Nucleus accumbens (tissue), 56 donors: ENCODE results near the gene PIP4K2B.
"Not testable (repeated sequence)": the region's sequence is repeated elsewhere in the genome, so short reads cannot be mapped to it uniquely, and the experiment has no call there.

ENCODE experiments used
- DNase-seq, 56 donors: peaks; one replicate each; lab custom pipeline; 2025; lab: John Stamatoyannopoulos, UW

The PIP4K2B gene

DNA sequence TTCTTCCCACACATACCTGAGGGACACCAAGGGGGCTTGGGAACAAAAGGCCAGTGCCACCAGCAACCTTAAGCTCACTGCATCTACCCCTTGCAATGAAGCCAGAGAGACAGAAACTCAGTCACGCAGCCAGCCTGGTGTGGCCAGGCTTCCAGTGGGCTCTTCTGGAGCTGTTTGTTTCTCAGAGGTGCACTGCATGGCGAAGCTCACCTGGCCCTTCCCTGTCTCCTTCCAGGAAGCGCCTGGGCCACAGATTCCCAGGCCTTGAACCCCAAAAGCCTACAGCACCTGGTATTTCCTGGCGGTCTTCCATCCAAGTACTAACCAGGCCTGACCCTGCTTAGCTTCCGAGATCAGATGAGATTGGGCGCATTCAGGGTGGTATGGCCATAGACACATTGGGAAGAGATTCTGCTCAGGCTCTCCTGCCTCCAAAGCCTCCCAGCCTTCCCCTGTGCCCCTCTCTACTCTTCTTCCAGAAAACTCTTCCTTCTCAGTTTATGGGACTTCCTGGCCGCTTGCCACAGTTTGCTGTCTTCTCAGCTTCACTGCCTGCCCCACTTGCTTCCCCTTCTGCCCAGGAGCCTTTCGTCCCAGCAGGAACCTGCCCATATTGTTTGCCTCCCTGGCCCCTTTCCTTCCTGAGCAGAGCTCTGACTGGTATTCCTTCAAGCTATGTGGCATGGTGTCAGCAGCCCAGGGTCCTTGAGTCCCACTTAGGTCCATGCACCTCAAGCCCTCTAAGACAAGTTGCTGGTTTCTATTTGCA is 67.6 kb downstream of the PIP4K2B start:
- no peak for DNase-seq

DNA sequence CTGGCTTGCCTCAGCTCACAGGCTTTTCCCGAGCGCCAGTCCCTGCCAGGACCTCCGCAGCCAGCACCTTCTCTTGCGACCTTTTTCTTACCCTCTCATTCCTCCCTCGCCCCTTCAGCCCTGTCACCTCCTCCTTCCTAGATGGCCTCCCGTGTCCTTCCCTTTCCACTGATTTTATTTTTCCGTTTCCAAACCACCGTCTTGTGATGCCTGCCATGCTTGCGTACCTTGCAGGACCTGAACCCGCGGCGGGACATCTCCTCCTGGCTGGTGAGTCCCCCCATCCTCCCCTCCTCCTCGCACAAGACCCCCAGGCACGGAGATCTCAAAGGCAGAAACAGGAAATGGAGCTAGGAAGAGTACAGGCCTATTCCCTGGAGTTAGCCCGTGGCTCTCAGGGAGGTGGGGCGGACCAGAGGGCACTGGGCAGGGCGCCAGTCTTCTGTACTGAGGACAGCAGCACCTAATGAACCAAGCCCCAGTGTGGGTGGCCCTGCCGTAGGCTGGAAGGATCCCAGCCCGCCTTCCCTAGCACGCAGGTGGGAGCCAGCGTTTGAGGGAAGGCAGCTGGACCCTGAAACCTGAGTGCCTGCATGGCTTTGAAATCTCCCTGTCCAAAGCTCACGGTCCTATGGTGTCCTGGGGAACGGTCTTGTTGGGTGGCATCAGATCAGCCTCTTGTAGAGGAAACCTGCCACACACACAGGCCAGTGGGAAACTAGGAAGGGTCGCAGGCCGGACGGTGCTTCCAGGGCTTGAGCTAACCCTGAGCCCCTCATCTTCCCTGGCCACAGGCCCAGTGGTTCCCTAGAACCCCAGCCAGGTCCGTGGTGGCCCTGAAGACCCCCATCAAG is 68.6 kb downstream of the PIP4K2B start:
- peak in 23 of 56 donors; percentile 24 to 67 (median 43) for DNase-seq

DNA sequence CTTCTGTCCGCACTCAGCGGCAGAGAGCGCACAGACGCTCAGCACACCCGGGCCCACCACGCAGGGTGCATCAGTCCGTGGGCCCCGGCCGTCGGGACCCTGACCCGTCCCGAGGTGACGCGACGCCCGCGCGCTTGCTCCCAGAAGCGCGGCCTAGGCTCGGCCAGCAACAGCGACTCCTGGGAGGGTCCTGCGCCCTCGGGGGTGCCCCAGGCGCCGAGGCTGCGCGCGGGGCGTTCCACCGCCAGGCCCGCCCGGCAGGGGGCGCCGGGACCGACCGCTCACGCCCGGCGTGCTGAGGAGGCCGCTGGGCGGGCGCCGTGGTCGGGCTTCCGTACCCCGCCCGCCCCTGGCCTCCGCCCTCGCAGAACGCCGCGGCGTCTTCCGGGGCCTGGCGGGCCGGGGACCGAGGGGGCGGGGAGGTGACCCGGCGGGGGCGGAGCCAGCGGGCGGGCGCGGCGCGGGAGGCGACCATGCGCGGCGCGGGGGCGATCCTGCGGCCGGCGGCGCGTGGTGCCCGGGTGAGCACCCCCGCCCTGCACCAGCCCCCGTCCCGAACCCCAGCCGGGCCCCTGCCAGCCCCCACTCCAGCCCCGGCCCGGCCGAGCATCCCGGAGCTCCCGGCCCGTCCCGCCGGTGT is 69.3 kb downstream of the PIP4K2B start, which contains the start of gene CISD3:
CISD3 (plus strand) TSS at position 456 of the 640 bp plus-strand sequence; CDS start at position 474, 18 bp downstream.
- peak in 50 of 56 donors; percentile 25 to 89 (median 62) for DNase-seq

DNA sequence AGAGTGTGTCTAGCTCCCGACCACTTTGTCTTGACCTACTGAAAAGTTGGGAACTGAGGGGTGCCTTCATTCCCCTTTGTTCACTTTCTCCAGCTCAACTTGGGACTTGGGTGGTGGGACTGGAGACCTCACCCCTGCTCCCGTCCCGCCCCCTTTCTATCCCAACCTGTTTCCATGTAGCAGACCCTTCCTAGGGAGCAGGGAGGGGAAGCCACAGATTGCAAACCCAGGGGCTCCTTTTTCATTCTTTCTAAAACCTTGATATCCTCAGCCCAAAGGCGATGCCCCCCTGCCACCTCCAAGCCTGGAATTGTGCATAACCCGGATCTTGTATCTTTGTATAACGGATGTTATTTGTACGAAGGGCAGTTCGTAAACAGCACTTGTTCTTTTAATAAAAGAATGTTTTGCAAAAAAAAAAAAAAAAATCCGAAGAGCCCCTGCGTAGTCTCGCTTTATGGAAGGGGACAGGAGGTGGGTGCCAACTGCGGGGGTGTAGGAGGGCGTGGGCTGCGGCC is 69.9 kb downstream of the PIP4K2B start:
- DNase-seq, result no peak

DNA sequence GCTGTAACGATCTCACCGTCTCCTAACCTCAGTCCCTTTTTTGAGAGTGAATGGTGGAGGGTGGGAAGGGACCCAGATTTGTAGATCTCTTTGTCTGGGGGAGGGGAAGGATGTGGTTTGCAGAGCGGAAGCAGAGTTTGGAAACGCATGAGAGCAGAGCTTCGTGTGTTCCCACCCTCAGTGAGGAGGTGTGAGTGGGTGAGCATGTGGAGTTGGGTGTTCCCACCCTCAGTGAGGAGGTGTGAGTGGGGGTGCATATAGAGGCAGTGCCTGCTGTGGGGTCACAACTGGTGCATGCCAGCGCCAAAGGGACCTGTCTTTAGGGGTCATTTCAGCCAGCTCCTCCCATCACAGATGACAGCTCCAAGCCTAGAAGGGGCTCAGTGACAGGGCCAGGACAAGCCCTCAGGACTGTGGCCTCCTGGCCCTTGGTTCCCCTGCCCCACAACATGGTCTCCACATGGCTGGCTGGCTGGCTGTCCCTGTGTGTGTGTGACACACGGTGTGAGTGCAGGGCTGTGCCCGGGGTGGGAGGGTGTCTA is 71.0 kb downstream of the PIP4K2B start:
- no peak for DNase-seq

DNA sequence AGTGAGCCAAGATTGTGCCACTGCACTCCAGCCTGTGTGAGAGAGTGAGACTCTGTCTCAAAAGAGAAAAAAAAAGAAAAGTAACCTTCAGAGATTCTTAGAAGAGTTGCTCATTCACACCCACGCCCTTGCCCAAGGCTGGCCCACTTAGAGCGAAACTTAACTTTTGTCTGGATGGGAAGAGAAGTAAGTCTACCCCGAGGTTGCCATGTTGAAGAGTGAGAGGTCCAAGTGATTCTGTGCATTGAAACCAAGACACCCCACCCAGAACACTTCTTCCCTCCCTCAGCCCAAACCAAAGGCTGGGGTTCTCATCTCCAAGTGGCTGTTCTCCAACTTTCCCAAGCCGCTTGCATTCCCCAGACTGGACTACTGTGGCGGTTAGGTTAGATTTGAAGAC is 71.6 kb downstream of the PIP4K2B start:
- no peak for DNase-seq

DNA sequence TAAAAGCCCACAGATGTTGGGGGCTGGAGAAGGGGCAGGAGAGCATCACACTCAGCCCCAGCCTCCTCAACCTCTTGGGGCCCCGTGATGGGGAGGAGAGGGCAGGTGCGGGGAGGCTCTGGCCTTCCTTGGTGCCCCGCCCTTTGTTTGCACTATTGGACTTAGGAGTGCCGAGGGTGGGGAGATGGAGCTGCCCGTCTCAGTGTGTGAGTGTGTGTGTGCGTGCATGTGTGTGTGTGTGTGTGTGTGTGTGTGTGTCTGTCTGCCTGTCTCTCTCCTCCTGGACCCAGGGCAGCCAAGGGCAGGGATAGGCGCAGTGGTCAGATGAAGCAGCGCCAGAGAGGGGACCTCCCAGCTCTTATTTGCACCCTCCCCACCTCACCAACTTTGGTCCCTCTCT is 73.2 kb downstream of the PIP4K2B start:
- not testable (repeated sequence) for DNase-seq

DNA sequence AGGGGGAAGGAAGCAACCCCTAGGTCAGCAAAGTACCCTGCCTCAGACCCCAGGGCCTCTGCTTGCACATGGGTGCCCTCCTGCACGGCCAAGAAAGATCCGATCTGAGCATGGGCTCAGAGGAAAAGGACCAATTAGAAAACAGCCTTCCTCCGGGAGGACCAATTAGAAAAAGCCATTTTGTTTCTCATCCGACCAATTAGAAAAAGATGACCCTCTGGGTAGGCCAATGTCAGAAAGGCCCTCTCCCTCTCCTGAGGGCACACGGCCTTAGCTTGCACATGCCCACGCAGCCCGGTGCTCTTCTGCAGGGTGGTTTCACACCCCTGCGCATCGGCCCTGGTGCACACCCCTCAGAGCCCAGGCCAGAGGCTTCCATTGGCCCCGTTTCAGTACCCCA is 74.3 kb downstream of the PIP4K2B start:
- DNase-seq, result peak in 1 of 56 donors; percentile 50

DNA sequence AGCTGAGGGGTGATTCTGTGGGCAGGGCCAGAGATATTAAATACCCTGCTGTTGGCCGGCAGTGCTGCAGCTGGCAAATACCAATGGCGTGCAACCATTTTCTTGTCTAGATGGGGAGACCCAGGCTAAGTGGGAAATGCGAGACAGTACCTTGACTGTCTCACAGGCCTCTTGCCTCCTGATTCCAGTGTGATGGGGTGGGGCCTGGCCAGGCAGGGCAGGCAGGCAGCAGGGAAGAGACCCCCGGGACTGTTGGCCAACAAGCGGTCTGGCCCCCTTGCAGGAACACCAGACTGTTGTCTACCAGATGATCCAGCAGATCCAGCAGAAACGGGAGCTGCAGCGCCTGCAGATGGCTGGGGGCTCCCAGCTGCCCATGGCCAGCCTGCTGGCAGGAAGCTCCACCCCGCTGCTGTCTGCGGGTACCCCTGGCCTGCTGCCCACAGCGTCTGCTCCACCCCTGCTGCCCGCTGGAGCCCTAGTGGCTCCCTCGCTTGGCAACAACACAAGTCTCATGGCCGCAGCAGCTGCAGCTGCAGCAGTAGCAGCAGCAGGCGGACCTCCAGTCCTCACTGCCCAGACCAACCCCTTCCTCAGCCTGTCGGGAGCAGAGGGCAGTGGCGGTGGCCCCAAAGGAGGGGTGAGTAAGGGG is 74.9 kb downstream of the PIP4K2B start:
- peak in 54 of 56 donors; percentile 33 to 94 (median 84) for DNase-seq

DNA sequence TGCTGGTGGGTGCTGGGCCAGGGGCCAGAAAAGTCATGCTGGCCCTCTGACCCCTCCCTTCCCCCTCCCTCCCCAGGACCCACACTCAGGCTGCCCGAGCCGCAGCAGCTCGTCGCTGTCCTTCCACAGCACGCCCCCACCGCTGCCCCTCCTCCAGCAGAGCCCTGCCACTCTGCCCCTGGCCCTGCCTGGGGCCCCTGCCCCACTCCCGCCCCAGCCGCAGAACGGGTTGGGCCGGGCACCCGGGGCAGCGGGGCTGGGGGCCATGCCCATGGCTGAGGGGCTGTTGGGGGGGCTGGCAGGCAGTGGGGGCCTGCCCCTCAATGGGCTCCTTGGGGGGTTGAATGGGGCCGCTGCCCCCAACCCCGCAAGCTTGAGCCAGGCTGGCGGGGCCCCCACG is 77.6 kb downstream of the PIP4K2B start:
- no peak for DNase-seq

DNA sequence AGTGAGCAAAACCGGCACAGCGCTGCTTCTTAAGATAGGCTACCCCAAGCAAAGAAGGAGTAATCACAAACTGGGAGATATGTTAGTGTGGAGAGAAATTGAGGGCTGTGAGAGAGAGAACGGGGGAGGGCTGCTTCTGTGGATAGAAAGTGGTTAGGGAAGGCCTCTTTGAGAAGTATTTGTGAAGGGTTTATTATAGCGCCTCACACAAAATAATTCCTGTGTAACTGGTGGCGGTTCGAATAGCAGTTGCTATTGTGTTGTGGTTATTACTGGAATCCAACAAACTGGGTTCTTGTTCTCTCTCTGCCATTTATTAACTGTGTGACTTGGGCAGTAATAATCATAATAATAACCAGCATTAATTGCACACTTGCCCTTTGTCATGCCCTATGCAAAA is 78.4 kb downstream of the PIP4K2B start:
- no peak for DNase-seq

DNA sequence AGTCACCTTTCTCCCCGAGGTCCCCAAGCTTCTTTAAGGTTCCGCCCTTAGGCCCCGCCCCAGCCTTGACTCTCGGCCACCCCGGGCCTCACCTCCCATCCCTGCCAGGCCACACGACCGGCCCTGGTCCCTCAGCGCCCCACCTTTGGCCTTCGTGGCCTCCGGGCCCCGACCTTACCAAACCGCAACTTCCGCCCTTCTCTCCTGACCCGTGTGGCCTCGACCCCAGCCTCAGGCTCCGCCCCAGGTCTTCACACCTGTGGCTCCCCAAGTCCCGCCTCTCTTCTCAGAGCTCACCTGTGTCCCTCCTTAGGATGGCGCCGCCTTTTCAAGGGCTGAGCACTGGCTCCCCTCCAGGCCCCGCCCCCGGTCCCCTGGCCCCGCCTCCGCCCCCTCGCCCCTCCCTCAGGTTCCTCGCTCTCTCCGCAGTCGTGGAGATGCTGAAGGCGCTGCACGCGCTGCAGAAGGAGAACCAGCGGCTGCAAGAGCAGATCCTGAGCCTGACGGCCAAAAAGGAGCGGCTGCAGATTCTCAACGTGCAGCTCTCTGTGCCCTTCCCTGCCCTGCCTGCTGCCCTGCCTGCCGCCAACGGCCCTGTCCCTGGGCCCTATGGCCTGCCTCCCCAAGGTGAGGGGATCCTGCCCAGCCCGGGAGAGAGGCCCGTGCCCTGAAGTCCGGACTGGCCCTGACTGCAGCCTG is 79.3 kb downstream of the PIP4K2B start:
- no peak for DNase-seq

DNA sequence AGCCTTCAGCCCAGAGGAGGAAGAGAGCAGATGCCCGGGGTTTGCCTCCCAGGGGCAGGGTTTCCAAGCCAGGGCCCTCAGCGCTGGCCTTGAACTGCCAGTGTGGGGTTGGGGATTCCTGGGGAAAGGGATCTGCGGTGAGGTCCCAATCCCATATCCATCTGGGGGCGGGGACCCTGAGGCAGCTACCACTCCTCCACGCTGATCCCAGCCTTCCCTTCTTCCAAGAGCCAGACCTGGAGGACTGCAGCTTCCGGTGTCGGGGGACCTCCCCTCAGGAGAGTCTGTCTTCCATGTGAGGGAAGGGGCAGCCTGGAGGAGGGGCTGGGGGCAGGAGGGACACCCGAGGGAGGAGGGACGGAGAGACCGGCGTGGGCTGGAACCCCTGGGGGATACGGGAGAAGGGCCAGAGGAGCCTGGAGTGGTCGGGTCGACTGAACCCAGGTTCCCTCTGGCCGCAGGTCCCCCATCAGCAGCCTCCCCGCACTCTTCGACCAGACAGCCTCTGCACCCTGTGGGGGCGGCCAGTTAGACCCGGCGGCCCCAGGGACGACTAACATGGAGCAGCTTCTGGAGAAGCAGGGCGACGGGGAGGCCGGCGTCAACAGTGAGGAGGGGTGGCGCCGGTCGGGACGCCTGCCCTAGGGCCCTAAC is 79.9 kb downstream of the PIP4K2B start:
- DNase-seq, result no peak

DNA sequence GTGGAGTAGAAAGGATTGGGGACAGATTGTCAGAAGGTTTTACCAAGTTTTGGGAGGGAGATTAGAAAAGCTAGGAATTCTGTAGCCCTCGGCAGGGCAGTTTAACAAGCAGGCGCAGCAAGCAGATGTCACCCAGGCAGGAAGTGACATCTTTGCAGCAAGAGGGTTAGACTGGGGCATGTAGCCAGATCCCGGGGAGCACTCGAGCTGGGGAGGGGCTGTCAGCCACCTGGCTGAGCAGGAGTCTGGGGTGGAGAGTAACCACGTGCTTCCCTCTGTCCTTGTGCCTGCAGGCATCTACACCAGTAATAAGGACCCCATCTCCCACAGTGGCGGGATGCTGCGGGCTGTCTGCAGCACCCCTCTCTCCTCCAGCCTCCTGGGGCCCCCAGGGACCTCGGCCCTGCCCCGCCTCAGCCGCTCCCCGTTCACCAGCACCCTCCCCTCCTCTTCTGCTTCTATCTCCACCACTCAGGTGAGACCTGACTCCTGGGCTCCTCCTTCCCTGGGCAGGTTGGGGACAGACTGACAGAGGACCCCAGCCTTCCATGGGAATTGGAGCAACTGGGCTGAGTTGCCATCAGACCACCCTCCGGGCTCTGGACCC is 82.1 kb downstream of the PIP4K2B start:
- no peak for DNase-seq

DNA sequence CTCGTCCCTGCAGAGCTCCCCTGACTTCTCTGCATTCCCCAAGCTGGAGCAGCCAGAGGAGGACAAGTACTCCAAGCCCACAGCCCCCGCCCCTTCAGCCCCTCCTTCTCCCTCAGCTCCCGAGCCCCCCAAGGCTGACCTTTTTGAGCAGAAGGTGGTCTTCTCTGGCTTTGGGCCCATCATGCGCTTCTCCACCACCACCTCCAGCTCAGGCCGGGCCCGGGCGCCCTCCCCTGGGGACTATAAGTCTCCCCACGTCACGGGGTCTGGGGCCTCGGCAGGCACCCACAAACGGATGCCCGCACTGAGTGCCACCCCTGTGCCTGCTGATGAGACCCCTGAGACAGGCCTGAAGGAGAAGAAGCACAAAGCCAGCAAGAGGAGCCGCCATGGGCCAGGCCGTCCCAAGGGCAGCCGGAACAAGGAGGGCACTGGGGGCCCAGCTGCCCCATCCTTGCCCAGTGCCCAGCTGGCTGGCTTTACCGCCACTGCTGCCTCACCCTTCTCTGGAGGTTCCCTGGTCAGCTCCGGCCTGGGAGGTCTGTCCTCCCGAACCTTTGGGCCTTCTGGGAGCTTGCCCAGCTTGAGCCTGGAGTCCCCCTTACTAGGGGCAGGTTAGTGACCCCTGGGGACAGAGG is 82.9 kb downstream of the PIP4K2B start:
- no peak for DNase-seq
